ENCODE data around the gene ADAM12.
"Not testable (repeated sequence)": the region's sequence is repeated elsewhere in the genome, so short reads cannot be mapped to it uniquely, and the experiment has no call there.

ADAM12 gene

GRCh38 chr10:125976960-125977605, 411.2 kb downstream of the ADAM12 start:
- DNase-seq (ENCODE audit: low read depth): no peak

GRCh38 chr10:125970077-125970630, 418.1 kb downstream of the ADAM12 start:
- not testable (repeated sequence) for DNase-seq (ENCODE audit: low read depth)

- no peak for DNase-seq (ENCODE audit: low read depth)
These were observed 420.7 kb downstream of the ADAM12 start for GRCh38 chr10:125967533-125967932.

GRCh38 chr10:125964558-125964957, 423.7 kb downstream of the ADAM12 start:
- no peak for DNase-seq (ENCODE audit: low read depth)
